ENCODE results near the gene PADI3.

PADI3 gene

DNA sequence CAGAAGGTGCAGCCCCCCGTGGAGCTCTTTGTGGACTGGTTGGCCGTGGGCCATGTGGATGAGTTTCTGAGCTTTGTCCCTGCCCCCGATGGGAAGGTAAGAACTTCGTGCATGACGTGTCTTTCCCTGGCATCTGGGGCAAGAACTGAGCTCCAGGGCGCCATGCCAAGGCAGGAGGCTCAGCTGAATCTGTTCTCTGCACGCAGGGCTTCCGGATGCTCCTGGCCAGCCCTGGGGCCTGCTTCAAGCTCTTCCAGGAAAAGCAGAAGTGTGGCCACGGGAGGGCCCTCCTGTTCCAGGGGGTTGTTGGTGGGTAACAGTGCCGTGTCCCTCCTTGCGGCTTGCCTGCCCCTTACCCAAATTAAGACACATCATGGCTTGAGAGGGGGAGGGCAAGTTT, 27.7 kb downstream of the PADI3 start:
- DNase-seq = no peak

DNA sequence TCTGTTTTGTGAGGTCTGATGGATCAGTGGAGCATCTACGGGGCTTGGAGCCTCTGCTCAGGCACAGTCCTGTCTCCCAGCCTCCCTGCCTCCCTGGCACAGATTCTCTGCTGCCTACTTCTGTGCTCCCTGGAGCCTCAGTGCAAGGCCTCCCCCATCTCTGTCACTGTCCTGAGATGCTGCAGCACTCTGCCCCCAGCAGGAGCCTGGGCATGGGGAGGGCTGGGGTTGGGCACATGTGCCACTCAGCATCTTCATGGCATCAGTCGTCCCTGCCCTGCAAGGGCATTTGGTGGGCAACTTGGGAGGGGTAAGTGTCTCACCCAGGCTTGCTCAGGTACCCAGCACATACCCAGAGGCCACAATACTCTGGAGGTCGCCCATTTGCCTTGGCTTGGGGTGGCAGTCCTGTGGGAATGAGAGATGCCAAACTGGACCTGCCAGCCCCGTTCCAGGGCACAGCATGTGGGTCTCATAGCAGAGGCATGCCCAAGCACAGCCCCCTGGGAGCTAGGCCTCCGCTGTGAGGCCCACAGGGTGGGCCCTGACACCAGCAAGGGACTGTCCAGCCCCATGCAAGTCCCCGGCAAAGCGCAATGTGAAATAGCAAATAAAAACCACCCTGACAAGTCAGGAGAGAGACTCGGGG, 28.7 kb downstream of the PADI3 start:
- DNase-seq = no peak

DNA sequence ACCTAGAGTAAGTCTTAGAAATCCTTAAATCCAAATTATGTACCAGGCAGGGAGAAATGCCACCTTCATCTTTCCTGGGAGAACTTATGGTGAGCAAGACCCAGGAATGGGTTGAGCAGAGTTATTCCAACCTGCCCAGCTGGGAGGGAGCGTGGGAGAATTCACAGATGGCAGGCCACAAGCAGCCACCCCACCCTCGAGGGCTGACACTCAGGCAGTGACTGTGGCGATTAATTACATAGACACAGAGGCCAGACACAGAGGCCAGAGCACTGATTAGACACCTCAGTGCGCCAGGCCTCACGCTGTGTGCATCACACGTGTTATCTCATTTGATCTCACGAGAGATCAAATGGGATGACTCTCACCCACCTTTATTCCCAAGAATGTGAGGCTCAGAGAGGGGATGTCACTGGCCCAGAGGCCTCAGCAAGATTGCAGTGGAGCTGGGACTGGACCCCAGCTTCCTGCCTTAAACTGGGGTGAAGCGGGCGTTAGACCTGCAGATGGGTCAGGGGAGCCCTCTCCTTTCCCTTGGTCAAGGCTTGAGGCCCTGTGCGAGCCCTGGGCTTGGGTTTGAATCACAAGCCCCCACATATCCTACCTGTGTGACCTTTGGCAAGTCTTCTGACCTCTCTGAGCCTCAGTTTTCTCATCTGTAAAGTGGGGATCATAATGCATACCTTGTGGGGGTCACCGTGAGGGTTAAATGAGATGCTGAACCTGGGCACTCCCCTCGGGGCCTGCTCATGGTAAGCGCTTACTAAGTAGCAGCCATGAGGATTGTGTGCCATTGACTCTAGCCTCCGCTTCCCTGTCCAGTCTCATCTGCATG, 30.3 kb downstream of the PADI3 start:
- no peak for DNase-seq

DNA sequence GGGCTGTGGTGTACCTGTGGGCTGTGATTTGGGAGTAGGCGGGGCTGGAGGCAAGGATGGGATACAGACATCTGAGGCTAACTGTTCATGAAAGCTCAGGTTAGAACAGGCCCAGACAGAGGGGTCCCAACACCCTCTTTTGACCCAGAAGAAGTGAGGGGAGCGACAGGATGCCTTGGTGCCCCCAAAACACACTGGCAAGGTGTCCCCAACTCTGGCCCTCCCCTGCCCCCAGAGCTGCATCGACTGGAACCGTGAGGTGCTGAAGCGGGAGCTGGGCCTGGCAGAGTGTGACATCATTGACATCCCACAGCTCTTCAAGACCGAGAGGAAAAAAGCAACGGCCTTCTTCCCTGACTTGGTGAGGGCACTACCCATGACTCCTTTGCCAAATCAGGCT, 31.5 kb downstream of the PADI3 start:
- no peak for DNase-seq

DNA sequence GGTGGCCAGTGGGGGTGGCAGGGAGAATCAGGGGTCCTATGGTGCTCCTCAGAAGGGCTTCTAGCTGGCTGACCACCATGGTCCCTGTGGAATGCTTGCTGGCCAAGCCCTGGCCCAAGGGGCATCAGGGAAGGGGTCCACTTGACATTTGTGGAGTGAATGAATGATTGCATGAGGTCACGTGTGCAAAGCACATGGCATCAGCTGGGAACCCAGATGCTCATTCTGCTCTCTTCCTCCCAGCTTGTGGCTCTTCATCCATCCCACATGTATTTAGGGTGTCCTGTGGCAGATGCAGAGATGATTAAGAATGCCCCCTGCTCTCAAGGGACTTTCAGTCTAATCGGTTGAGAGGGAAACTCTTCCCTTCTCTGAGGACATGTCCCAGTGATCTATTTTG, 32.0 kb downstream of the PADI3 start:
- DNase-seq = no peak

DNA sequence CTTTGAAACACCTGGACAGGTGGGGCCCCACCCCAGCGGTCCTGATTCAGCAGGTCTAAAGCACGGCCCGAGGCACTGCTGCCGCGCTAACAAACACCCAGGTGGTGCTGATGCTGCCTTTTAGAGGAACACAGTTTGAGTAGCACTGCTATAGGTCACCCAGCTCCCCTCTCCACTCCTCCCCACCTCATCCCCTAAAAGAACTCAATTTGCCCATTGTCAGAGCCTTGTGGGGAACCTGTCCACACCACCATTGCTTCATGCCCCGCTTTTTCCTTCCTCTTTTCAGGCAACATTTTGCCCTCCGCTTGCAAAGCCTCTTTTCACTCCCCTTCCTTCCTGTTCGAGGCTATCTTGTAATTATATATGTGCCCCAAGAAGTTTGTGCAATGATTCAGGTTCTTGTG, 32.9 kb downstream of the PADI3 start:
- DNase-seq = no peak

DNA sequence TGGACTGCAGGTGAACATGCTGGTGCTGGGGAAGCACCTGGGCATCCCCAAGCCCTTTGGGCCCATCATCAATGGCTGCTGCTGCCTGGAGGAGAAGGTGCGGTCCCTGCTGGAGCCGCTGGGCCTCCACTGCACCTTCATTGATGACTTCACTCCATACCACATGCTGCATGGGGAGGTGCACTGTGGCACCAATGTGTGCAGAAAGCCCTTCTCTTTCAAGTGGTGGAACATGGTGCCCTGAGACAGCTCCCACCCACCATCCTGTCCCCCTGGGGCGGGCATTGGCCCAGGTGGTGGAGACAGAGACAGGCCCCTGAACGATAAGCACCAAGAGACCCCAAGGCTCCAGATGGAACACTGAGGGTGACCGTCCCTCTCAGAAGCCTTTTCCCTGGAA, 33.9 kb downstream of the PADI3 start:
- DNase-seq = no peak

DNA sequence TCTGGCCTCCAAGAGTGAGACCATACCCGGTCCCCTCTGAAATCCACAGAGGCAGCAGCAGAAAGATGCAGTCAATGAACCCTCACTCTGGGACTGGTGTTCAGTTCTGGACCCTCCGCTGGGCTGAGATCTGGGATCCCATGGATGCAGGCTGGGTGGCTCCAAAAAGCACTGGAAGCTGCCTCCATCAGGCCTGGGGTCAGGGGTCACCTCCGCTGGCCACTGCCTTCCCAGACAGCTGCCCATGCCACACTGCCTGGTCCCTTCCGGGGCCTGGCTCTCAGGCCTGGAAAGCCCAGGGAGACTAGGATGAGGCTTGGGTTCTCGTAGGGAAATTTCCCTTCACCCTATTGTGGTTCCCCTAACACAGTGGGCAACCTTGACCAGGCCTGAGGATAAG, 37.7 kb downstream of the PADI3 start:
- DNase-seq = no peak

DNA sequence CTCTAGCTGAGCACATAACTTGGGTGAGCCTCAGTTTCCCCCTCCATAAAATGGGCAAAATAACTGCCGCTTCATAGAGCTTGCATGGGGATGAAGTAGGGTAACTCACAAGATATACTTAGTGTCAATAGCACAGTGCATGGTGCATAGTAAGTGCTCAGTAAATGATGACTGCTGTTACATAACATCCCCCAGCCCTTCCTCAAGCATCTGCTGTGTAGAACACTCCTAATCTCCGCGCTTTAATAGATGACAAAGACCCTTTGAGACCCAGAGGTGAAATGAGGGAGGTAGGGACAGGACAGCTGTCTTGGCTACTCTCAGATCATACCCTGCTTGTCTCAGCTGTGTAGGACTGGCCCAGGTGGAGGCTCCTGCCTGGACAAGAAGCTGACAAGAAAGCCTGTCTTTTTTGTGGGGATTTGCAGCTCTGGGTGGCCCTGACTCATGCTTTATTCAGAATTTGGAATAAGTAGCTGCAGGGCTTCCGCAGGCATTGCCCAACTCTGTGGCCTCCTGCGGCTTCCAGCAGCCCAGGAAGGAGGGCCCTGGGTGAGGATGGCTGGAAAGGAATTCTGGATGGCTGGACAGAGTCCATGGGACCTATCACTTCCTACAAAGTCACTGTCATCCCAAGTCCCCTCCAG, 38.4 kb downstream of the PADI3 start:
- DNase-seq = no peak

DNA sequence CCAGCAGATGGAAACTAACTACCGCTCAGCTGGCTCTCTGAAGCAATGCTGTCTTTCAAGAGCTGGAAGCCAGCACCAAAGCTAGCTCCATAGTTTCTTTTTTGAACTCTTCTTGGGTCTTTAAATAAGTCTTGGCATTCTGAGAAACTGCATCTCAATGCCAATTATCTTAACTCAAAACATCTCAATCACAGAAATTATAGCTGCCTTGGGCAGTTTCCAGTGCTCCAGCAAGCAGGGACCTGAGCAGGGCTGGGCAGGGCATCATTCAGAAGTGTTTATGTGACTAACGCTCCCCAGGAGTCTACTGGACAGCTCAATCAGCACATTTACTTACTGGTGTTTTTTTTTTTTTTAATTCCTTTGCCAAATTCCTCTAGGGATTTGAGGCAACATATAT, 40.8 kb downstream of the PADI3 start:
- no peak for DNase-seq

DNA sequence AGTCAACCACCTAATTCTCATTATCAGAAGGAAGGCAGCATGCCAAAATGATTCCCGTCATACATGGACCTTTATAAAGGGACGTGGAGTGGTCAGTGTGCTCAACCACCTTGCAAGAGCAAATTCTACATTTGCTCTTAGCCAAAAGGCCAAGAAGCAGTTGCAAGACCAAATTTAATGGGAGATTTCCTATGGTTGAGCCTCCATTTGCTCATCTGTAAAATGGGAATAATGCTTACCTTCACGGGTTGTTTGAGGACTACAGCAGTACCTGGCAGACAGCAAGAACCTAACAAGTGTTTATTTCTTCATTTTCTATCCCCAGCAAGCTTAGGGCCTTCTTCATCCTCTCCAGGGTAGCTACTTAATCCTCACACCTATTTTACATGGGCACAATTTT, 41.7 kb downstream of the PADI3 start:
- DNase-seq = no peak

DNA sequence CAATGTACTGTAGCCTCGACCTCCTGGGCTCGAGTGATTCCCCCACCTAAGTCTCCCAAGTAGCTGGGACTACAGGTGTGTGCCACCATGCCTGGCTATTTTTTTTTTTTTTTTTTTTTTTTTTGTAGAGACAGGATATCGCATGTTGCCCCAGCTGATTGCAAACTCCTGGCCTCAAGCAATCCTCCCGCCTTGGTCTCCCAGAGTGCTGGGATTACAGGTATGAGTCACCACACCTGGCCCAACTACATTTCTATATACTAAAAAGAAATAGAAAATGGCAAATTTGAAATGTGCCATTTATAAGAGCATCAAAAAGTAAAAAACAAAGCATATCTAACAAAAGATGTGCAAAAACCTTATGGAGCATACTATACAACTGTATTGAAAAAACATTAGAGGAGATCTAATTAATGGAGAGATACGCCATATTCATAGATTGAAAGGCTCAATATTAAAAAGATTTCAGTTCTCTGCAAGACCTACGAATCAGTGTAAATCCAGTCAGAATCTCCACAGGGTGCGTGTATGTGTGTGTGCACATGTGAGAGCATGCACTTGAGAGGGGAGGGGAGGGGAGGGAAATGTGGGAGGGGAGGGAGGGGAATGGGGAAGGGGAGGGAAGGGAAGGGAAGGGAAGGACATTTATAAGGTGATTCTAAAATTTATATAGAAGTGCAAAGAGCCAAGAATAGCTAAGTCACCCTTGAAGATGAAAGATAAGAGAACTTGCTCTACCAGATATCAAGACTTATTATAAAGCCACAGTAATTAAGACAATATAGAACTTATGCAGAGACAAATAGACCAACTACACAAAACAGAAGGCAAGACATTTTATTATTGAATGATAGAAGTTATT, 43.6 kb downstream of the PADI3 start:
- DNase-seq = no peak

DNA sequence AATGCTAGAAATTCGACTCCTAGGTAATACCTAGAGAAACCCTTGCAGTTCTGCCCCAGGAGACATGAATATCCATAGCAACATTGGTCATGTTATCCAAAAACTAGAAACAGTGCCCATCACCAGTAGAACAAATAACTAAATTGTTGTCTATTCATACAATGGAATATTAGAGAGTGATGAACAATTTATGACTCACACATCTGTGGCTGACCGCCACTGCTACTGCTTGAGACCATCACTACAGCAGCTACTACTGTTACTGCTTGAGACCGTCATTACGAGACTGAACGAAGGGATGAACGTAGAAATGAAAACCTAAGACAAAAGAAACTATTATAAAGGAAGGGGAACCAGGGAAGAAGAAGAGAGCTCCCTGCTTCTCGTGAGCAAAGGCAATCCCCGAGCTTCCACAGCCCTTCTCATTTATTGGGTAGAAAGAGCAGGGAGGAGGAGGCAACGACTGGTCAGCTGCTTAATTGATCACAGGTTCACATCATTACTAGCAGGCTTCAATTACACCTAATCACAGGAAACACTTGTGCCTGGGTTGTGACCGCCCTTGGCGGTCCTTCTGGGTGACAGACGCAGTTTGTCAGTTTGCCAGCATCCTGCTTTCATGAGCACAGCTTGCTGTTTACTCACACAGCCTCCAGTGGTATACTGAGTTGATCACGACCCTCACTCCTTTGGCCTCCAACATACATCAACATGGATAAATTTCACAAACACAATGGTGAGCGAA, 45.0 kb downstream of the PADI3 start:
- no peak for DNase-seq

DNA sequence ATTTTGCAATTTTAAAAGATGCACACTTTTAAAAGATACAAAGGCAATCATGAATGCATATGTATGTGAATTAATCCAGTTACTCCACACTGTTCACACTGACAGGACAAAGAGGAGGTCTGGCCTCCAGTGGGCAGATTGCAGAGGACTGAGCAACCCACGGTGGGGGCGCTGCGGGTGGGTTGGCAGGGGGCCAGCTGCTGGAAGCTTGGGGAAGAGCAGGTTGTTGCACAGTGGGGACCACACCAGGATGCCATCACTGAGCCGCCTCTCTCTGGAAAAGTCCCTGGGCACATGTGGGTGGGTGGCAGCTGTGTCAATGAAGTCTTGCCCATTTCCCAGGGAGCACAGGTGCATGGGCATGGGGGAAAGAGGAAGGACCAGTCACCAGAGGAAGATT, 46.4 kb downstream of the PADI3 start:
- DNase-seq = no peak

DNA sequence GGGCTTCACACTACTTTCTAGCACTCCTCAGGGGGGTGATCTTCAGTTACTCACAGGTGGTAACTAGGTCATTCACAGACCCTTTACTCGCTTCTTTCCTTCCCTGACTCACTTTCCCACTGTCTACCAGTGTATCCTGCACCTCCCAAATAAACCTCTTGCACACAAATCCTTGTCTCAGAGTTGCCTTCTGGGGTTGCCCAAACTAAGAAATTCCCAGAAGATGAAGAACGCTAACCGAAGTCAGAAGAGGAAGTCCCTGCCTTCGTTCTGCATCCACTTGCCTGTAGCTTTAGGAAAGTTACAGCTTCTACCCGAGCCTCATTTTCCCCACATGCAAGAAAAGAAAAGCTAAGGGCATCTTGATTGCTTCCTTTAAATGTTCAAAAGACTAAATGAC, 47.2 kb downstream of the PADI3 start:
- DNase-seq = no peak

DNA sequence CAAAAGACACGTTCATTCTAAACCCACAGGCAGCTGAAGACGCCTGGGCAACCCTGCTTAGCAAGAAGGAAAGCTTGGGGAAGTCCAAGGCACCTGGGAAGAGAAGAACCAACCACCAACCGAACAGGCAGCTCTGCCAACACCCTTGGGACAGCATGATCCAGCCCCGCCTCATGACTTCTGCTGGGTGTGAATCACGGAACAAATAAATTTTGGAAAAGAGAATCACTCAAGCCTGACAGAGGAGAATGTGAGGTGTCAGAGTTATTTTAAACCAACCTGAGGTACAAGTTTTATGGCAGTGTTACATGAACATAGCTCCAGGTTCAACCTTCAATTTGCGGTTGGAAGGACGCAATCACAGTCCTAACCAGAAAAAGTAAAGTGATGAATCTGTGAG, 49.1 kb downstream of the PADI3 start:
- DNase-seq = no peak

DNA sequence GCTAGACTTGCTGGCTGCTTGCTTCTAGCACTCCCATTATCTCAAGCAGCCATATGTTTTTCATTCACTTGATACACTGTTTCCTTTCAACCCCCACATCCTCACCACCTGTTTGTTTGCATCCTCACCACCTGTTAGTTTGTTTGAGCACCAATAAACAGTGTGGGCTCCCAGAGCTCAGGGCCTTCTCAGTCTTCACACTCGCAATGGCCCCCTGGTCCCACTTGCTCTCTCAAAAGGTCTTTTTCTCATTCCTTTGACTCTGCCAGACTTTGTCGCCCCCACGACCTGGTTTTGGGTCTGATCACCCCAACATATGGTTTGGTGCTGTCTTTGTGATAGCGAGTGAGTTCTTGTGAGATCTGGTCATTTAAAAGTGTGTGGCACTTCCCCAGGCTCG, 52.9 kb downstream of the PADI3 start:
- no peak for DNase-seq

DNA sequence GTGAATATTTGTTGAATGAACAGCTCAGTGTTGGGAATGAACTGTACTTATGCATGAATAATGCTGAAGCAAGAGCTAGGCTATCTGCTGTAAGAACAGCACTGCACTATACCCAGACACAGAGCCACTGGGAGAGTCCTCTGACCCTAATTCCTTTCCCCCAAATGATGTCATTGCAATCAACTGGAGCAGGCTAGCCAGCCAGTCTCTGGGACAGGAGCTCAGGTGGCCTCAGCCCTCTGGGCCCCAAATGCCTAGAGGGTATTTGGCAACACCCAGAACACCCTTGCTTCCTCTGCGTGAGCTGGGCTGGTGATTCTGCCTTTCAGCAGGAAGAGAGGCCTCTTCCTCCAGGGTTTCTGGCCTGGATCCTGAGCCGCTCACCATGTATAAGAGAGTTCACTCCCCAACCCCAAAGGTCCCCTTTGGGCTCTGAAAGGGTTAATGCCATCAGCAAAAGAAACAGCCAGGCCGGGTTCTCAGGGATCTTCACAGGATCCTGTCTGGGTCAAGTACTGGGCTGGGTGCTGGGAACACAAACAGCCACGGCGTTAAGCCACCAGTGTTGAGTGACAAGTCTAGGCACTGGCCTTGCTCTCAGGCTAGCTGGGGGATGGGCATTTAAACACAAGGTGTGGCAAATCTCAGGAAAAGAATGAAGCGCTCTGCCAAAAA, 55.4 kb downstream of the PADI3 start:
- no peak for DNase-seq

DNA sequence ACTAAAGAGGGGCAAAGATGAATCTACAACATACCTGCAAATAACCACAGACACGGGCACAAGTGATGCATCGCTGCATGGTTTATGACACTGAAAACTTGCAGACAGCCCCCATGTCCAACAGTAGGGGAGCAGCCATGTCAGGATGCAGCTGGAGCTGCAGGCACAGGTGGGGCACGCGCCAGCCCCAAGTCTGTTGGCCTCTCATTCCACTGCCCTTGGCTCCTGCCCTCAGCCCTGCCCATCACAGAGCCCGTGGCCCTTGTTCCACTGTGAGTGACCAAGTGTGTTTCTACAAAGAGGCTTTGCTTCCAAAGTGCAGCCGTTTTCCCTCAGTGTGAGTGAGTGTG, 55.9 kb downstream of the PADI3 start:
- no peak for DNase-seq

DNA sequence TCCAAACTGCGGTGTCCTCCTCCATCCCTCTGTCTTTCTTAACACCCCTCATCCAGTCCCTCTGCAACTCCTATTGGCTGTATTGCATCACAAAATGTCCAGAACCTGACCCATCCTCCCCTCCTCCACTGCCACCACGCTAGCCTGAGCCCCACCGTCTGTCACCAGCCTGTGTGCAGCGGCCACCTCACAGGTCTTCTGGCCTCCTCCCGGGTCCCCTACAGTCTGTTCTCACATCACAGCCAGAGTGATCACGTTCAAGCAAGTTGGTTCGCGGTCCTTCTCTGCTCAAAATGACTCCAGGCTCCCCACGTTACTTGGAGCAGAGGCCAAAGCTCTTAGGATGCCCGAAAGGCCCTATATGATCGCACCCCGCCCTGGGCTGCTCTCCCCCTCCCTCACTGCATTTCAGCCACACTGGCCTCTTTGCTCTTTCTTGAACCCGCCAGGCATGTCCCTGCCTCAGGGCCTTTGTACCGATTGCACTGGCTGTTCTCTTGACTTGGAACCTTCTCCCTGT, 56.7 kb downstream of the PADI3 start:
- no peak for DNase-seq

DNA sequence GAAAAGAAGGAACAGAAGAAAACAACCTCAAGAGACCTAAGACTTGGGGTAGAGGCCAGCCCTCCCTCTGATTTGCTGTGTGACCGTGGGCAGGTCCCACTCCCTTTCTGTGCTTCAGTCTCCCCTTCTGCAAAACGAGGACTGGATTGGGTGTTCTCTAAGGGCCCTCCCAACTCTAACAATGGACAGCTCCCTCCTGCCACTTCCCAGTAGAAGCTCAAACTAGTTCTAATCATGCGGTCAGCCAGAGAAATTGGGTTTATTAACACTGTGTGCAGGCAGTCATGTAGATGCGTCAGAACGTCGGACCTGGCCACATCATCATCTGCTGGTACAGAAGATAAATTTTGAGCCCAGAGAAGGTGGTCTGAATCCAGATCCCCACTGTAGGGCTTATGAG, 57.5 kb downstream of the PADI3 start:
- DNase-seq = no peak

DNA sequence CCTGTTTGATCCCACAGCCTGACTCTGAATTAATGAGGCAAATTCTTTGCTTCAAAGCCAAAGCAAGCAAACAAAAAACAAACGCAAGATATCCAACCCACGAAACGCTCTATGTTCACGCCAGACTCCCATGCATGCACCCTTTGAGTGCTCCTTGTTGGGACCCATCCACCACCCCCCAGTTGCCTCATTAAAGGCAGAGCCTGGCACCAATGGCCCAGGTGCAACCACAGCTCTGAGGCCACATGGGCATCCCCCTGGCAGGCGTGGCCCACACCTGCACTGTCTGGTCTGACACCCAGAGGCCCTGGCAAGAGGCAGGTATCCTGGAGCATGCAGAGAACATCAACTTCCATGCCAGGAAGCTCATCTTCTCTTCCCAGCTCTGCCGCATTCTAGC, 58.0 kb downstream of the PADI3 start:
- DNase-seq = no peak

Data from NCI-H2107 (cell line).